H9 (cell line): ENCODE measurements around the gene RIMKLA. TPM values are rescaled to one million over a fixed set of nuclear protein-coding genes. Genes with fewer than 3 reads are reported as not detected.
A peak's percentile ranks its signal among the peaks of the same experiment; 100 is the strongest.

Experiments
- DNase-seq: peaks from one replicate; pipeline ENCODE4 v3.0.0-alpha.2; 2017
- H2AFZ ChIP-seq: one replicate; pipeline ENCODE4 v1.6.1; 2013; ENCODE audit warnings: mild to moderate bottlenecking, low read length, control low read depth, moderate library complexity
- H2AK5ac ChIP-seq: 2 replicates; pipeline ENCODE4 v1.6.1; 2013; ENCODE audit warnings: low read length, control low read depth, mixed read lengths; ENCODE audit not compliant: insufficient read length
- H2BK120ac ChIP-seq: one replicate; pipeline ENCODE4 v1.6.1; 2013; ENCODE audit warnings: low read depth, mild to moderate bottlenecking, low read length, control low read depth, inconsistent platforms; ENCODE audit not compliant: poor library complexity, severe bottlenecking
- H2BK12ac ChIP-seq: 2 replicates; pipeline ENCODE4 v1.6.1; 2013; ENCODE audit warnings: low read length, control low read depth, mixed read lengths, low read depth; ENCODE audit not compliant: insufficient read length
- H2BK15ac ChIP-seq: 2 replicates; pipeline ENCODE4 v1.6.1; 2013; ENCODE audit warnings: low read depth, low read length, control low read depth
- H2BK20ac ChIP-seq: one replicate; pipeline ENCODE4 v1.6.1; 2013; ENCODE audit warnings: low read depth, mild to moderate bottlenecking, low read length, control low read depth, inconsistent platforms; ENCODE audit not compliant: poor library complexity, severe bottlenecking
- H2BK5ac ChIP-seq: 2 replicates; pipeline ENCODE4 v1.6.1; 2013; ENCODE audit warnings: low read length, control low read depth, mixed read lengths; ENCODE audit not compliant: insufficient read length
- H3K14ac ChIP-seq: 2 replicates; pipeline ENCODE4 v1.6.1; 2013; ENCODE audit warnings: low read length, control low read depth; ENCODE audit not compliant: insufficient read depth
- H3K18ac ChIP-seq: 2 replicates; pipeline ENCODE4 v1.6.1; 2013; ENCODE audit warnings: low read depth, mild to moderate bottlenecking, mixed read lengths, low read length, control low read depth; ENCODE audit not compliant: insufficient read length
- H3K23ac ChIP-seq: 2 replicates; pipeline ENCODE4 v1.6.1; 2013; ENCODE audit warnings: low read length, control low read depth, mixed read lengths, low read depth; ENCODE audit not compliant: insufficient read length
- H3K23me2 ChIP-seq: 2 replicates; pipeline ENCODE4 v1.6.1; 2013; ENCODE audit warnings: low read depth, mild to moderate bottlenecking, mixed read lengths, low read length, control low read depth; ENCODE audit not compliant: insufficient read length, poor library complexity, severe bottlenecking
- H3K27ac ChIP-seq: 2 replicates; pipeline ENCODE4 v1.5.1; 2013; ENCODE audit warnings: low read length, control low read depth, mixed read lengths, low read depth; ENCODE audit not compliant: insufficient read length
- H3K27me3 ChIP-seq: 2 replicates; pipeline ENCODE4 v1.6.1; 2013; ENCODE audit warnings: low read length, control low read depth, inconsistent platforms; ENCODE audit not compliant: insufficient read depth
- H3K4ac ChIP-seq: 2 replicates; pipeline ENCODE4 v1.6.1; 2013; ENCODE audit warnings: low read depth, mild to moderate bottlenecking, control low read depth, inconsistent platforms, low read length, moderate library complexity
- H3K4me1 ChIP-seq: 2 replicates; pipeline ENCODE4 v1.6.1; 2013; ENCODE audit warnings: low read length, control low read depth, inconsistent platforms; ENCODE audit not compliant: insufficient read depth
- H3K4me2 ChIP-seq: 2 replicates; pipeline ENCODE4 v1.6.1; 2013; ENCODE audit warnings: low read length, control low read depth, mixed read lengths; ENCODE audit not compliant: insufficient read length, insufficient read depth
- H3K56ac ChIP-seq: 2 replicates; pipeline ENCODE4 v1.6.1; 2013; ENCODE audit warnings: low read depth, mild to moderate bottlenecking, mixed read lengths, low read length, control low read depth; ENCODE audit not compliant: insufficient read length
- H3K79me1 ChIP-seq: 2 replicates; pipeline ENCODE4 v1.6.1; 2013; ENCODE audit warnings: low read depth, mild to moderate bottlenecking, moderate library complexity, low read length, control low read depth, inconsistent platforms; ENCODE audit not compliant: insufficient read depth, poor library complexity, severe bottlenecking
- H3K79me2 ChIP-seq: 2 replicates; pipeline ENCODE4 v1.6.1; 2013; ENCODE audit warnings: low read length, control low read depth, inconsistent platforms; ENCODE audit not compliant: insufficient read depth
- H3K9ac ChIP-seq: 2 replicates; pipeline ENCODE4 v1.6.1; 2013; ENCODE audit warnings: low read length, control low read depth, mixed read lengths; ENCODE audit not compliant: insufficient read length; ENCODE audit errors: extremely low read depth
- H3K9me3 ChIP-seq: one replicate; pipeline ENCODE4 v1.6.1; 2013; ENCODE audit warnings: low read depth, low read length, inconsistent platforms; ENCODE audit not compliant: control insufficient read depth
- H3T11ph ChIP-seq: one replicate; pipeline ENCODE4 v1.6.1; 2013; ENCODE audit warnings: mild to moderate bottlenecking, low read length, control low read depth, inconsistent platforms
- H4K20me1 ChIP-seq: one replicate; pipeline ENCODE4 v1.6.1; 2013; ENCODE audit not compliant: control insufficient read depth, insufficient read length, insufficient read depth
- H4K5ac ChIP-seq: 2 replicates; pipeline ENCODE4 v1.6.1; 2013; ENCODE audit warnings: low read depth, mild to moderate bottlenecking, mixed read lengths, low read length, control low read depth; ENCODE audit not compliant: insufficient read length
- H4K8ac ChIP-seq: replicated peaks from 2 replicates; pipeline ENCODE4 v1.6.1; 2013; ENCODE audit warnings: low read length, control low read depth, mixed read lengths, low read depth; ENCODE audit not compliant: insufficient read length
- H4K91ac ChIP-seq: 2 replicates; pipeline ENCODE4 v1.6.1; 2013; ENCODE audit warnings: low read depth, mild to moderate bottlenecking, moderate library complexity, mixed read lengths, low read length, control low read depth; ENCODE audit not compliant: insufficient read length
- H3K27ac Mint-ChIP-seq, 3 experiments: 2 replicates in 2 of 3; 3 replicates in 1 of 3; pipeline ENCODE4 v1.8.0; 2020 to 2021; ENCODE audit warnings: mixed read lengths in 3 of 3, mild to moderate bottlenecking in 1 of 3, moderate library complexity in 1 of 3
- H3K27me3 Mint-ChIP-seq: 2 replicates; pipeline ENCODE4 v1.8.0; 2021; ENCODE audit warnings: low read depth, mild to moderate bottlenecking, moderate library complexity, mixed read lengths
- H3K36me3 Mint-ChIP-seq, 3 experiments: 2 replicates in 2 of 3; 3 replicates in 1 of 3; pipeline ENCODE4 v1.8.0; 2020 to 2021; ENCODE audit warnings: low read depth in 3 of 3, mixed read lengths in 3 of 3; ENCODE audit not compliant: insufficient read depth in 1 of 3
- H3K4me1 Mint-ChIP-seq, 2 experiments: 2 replicates each; pipeline ENCODE4 v1.8.0; 2020; ENCODE audit warnings: mixed read lengths in 2 of 2
- H3K4me3 Mint-ChIP-seq, 2 experiments: 2 replicates in 1 of 2; 3 replicates in 1 of 2; pipeline ENCODE4 v1.8.0; 2020 to 2021; ENCODE audit warnings: mild to moderate bottlenecking in 2 of 2, mixed read lengths in 2 of 2, moderate library complexity in 1 of 2
- H3K9me3 Mint-ChIP-seq, 2 experiments: 2 replicates in 1 of 2; 3 replicates in 1 of 2; pipeline ENCODE4 v1.8.0; 2020; ENCODE audit warnings: mild to moderate bottlenecking in 2 of 2, mixed read lengths in 2 of 2, moderate library complexity in 1 of 2
- CTCF ChIP-seq: fragments of 200-600 bp; sonication (generic); conservative IDR thresholded peaks from 3 replicates; pipeline ENCODE4 v1.8.0; 2021; ENCODE audit warnings: antibody characterized with exemption, mild to moderate bottlenecking
- WGBS: extraction: QIAGEN DNeasy Blood & Tissue Kit; methylation state at CpG from one replicate; pipeline ENCODE4 v1.1.7; 2013; ENCODE audit warnings: missing lambda C conversion rate, low lambda C conversion rate, mixed read lengths; ENCODE audit not compliant: insufficient read length; ENCODE audit errors: extremely low coverage; 5-methylcytosine and 5-hydroxymethylcytosine counted together
- total RNA-seq: library from RNA; stranded (reverse); gene quantifications from 2 replicates; pipeline ENCODE4 v1.2.1, GENCODE V29; 2021

The RIMKLA gene
- total RNA-seq, 1 experiment from 2014 or later, result 4.7 TPM

GRCh38 chr1:42336978-42337377, 43.6 kb upstream of the RIMKLA start:
- no peak for TF ChIP-seq CTCF
- Mint-ChIP-seq H3K36me3 (no peaks in the 10 kb centered on the region), H3K27ac (peak overlapping the region in 1 of 3 experiments; percentile 13; a peak in 1 of 7 replicates), H3K27me3 (peaks cover 11% of the 10 kb centered on the region), H3K4me1 (peaks cover 46 to 58% of the 10 kb centered on the region in 2 experiments), H3K9me3 (no peaks in the 10 kb centered on the region), H3K4me3 (peak overlapping the region in 1 of 2 experiments; percentile 35; a peak in 1 of 5 replicates)
- H4K5ac ChIP-seq, result no peak overlapping the region
- no peak overlapping the region for H2AFZ ChIP-seq
- H3K79me1 ChIP-seq, result no peaks in the 10 kb centered on the region
- H4K91ac ChIP-seq, result no peak overlapping the region
- no peaks in the 10 kb centered on the region for H3K9me3 ChIP-seq
- no peak overlapping the region for H2BK20ac ChIP-seq
- H3K56ac ChIP-seq, result no peak overlapping the region
- H3K27me3 ChIP-seq, result no peaks in the 10 kb centered on the region
- H2BK12ac ChIP-seq, result no peak overlapping the region
- H4K8ac ChIP-seq, result no peak overlapping the region
- H3K4me2 ChIP-seq, result no peak overlapping the region
- no peak overlapping the region for H3K4ac ChIP-seq
- H3K23me2 ChIP-seq, result peaks cover 12% of the 10 kb centered on the region
- no peak overlapping the region for H3T11ph ChIP-seq
- DNase-seq, result no peak
- peaks cover 5% of the 10 kb centered on the region; the same call in 1 of the 2 replicates for H3K4me1 ChIP-seq
- no peak overlapping the region for H2BK5ac ChIP-seq
- H2AK5ac ChIP-seq, result no peak overlapping the region
- no CpG with 5 or more reads among the region's 6 CpGs for WGBS
- no peak overlapping the region for H3K9ac ChIP-seq
- H2BK120ac ChIP-seq, result no peak overlapping the region
- no peak overlapping the region for H3K18ac ChIP-seq
- no peak overlapping the region for H3K14ac ChIP-seq
- no peak overlapping the region for H3K23ac ChIP-seq
- no peaks in the 10 kb centered on the region for H4K20me1 ChIP-seq
- peaks cover 21% of the 10 kb centered on the region; the same call in 1 of the 2 replicates for H3K79me2 ChIP-seq
- H2BK15ac ChIP-seq, result no peak overlapping the region
- H3K27ac ChIP-seq, result no peak overlapping the region
